ENCODE results near the gene MON1A. TPM values are rescaled to one million over a fixed set of nuclear protein-coding genes. Genes with fewer than 3 reads are reported as not detected.
A peak's percentile ranks its signal among the peaks of the same experiment; 100 is the strongest.
"Not testable (repeated sequence)": the region's sequence is repeated elsewhere in the genome, so short reads cannot be mapped to it uniquely, and the experiment has no call there.

Gene MON1A
- 1 to 10 TPM; 7.3 to 9.4 TPM for total RNA-seq
- long read RNA-seq, transcript MON1A-201 (6 exons, 2,370 nt), result major isoform, 12 of 22 reads
- long read RNA-seq, transcript MON1A-203 (5 exons, 1,617 nt), result minor isoform, 5 of 22 reads
- long read RNA-seq, partial matches to known transcripts, result 3 of 22 reads
- long read RNA-seq, other reads (novel, unspliced or antisense), result 2 of 22 reads

- ATAC-seq, result peak; percentile 98 to 100
- peak; percentile 98 for DNase-seq
- intact Hi-C loops (cut with DNase I), result no loop called here
Observed at GRCh38 chr3:49929291-49930167, at the start of gene MON1A. Gene MON1A, minus strand, starts transcription at chr3:49929811. Its CDS starts 16,465 bp downstream, at chr3:49913346.

GRCh38 chr3:49976942-49977341, 47.3 kb upstream of the MON1A start:
- intact Hi-C loops (cut with DNase I), result no loop called here
- no peak for DNase-seq
- ATAC-seq, result no peak

GRCh38 chr3:49972656-49973055, 43.0 kb upstream of the MON1A start:
- intact Hi-C loops (cut with DNase I), result no loop called here
- no peak for ATAC-seq
- no peak for DNase-seq

GRCh38 chr3:49968346-49968745, 38.7 kb upstream of the MON1A start:
- intact Hi-C loops (cut with DNase I), result no loop called here
- DNase-seq, result no peak

GRCh38 chr3:49967291-49967690, 37.7 kb upstream of the MON1A start:
- DNase-seq, result no peak
- intact Hi-C loops (cut with DNase I), result no loop called here
- ATAC-seq, result no peak

More at GRCh38 chr3:49968346-49968745, 38.7 kb upstream of the MON1A start:
- no peak for ATAC-seq

- intact Hi-C loops (cut with DNase I), result no loop called here
- DNase-seq, result no peak
- ATAC-seq, result no peak
Observed at GRCh38 chr3:49966233-49966942, 36.8 kb upstream of the MON1A start.

- DNase-seq, result no peak
- intact Hi-C loops (cut with DNase I), result no loop called here
- ATAC-seq, result no peak
Observed at GRCh38 chr3:49955636-49956035, 26.0 kb upstream of the MON1A start.

- intact Hi-C loops (cut with DNase I), result no loop called here
- no peak for ATAC-seq
- no peak for DNase-seq
Observed at GRCh38 chr3:49952924-49953323, 23.3 kb upstream of the MON1A start.

- intact Hi-C loops (cut with DNase I), result no loop called here
- ATAC-seq, result no peak
- no peak for DNase-seq
Observed at GRCh38 chr3:49942651-49943050, 13.0 kb upstream of the MON1A start.

GRCh38 chr3:49940667-49941249, 11.1 kb upstream of the MON1A start:
- ATAC-seq, result no peak
- intact Hi-C loops (cut with DNase I), result no loop called here
- DNase-seq, result no peak

- peak; percentile 99 for ATAC-seq
- peak; percentile 98 for DNase-seq
- intact Hi-C loops (cut with DNase I), result no loop called here
Observed at GRCh38 chr3:49939858-49940666, 10.5 kb upstream of the MON1A start, which contains the start of gene RBM6. Gene RBM6, plus strand, starts transcription at chr3:49940150. Its CDS starts 22,492 bp downstream, at chr3:49962642.

GRCh38 chr3:49937090-49937489, 7.5 kb upstream of the MON1A start:
- ATAC-seq, result no peak
- no peak for DNase-seq
- intact Hi-C loops (cut with DNase I), result no loop called here

GRCh38 chr3:49932281-49932680, 2.7 kb upstream of the MON1A start:
- ATAC-seq; intact Hi-C loops (cut with DNase I); DNase-seq: not testable (repeated sequence)

- ATAC-seq (no peak), DNase-seq (no peak)
- intact Hi-C loops (cut with DNase I), result no loop called here
Observed at GRCh38 chr3:49930922-49931321, 1.3 kb upstream of the MON1A start.

GRCh38 chr3:49930168-49930690, 618 bp upstream of the MON1A start:
- peak; percentile 2 to 12 for ATAC-seq
- no peak for DNase-seq
- intact Hi-C loops (cut with DNase I), result no loop called here

GRCh38 chr3:49928481-49929017, 1.1 kb downstream of the MON1A start:
- no peak for ATAC-seq
- no peak for DNase-seq
- intact Hi-C loops (cut with DNase I), result no loop called here

GRCh38 chr3:49927798-49928197, 1.8 kb downstream of the MON1A start:
- intact Hi-C loops (cut with DNase I), result no loop called here
- ATAC-seq, result no peak
- DNase-seq, result no peak

GRCh38 chr3:49926117-49926728, 3.4 kb downstream of the MON1A start:
- intact Hi-C loops (cut with DNase I), result no loop called here
- ATAC-seq, result no peak

More at GRCh38 chr3:49926117-49926728, 3.4 kb downstream of the MON1A start:
- DNase-seq, result no peak

Measured in left cardiac atrium (tissue), 4 donors.